Measurements from ENCODE around the gene FCHSD2.

The FCHSD2 gene

GRCh38 chr11:72820439-72821139 is 321.5 kb downstream of the FCHSD2 start:
- H3K36me3 ChIP-seq (ENCODE audit: control insufficient read depth in 2 of 2, insufficient read depth in 1 of 2, low read length in 2 of 2), result peaks cover 0 to 6% of the 10 kb centered on the region in 2 experiments; a peak in 1 of 3 replicates
- H3K4me1 ChIP-seq (ENCODE audit: control insufficient read depth, insufficient read depth, low read length), result no peaks in the 10 kb centered on the region
- ChIA-PET CTCF (interaction anchor here (0.6 to 0.7 kb wide), 2 partner anchors 99 to 373 kb away, joined by 3 to 5 read pairs; no protein-coding TSS in a partner anchor), POLR2A (interaction anchor here (1.5 kb wide), 1 partner anchor 27 kb away, joined by 5 read pairs; the partner anchor contains the start of gene STARD10)
- no peak overlapping the region for H3K4me3 ChIP-seq (ENCODE audit: low read depth, low read length)
- TF ChIP-seq ZNF214 (tag by site-specific recombination; IDR thresholded peaks at IDR 0.05; ENCODE audit: borderline replicate concordance), result no peak
- no peak for TF ChIP-seq YY2 (tag by site-specific recombination; IDR thresholded peaks at IDR 0.05)
- TF ChIP-seq ZBTB11 (tag by site-specific recombination; conservative IDR thresholded peaks at IDR 0.05; ENCODE audit: low read depth), result no peak
- TF ChIP-seq BCL11A (tag by site-specific recombination; IDR thresholded peaks at IDR 0.05; ENCODE audit: low read depth), result no peak
- no peak for TF ChIP-seq ZFP41 (tag by site-specific recombination; IDR thresholded peaks at IDR 0.05; ENCODE audit: borderline replicate concordance)
- no peak for TF ChIP-seq GLI2 (tag by site-specific recombination; IDR thresholded peaks at IDR 0.05; ENCODE audit: borderline replicate concordance, low read depth)
- TF ChIP-seq MEIS1 (CRISPR knock-in tag; IDR thresholded peaks at IDR 0.05; ENCODE audit: borderline replicate concordance), result no peak
- no peak for TF ChIP-seq ZNF561 (tag by site-specific recombination; IDR thresholded peaks at IDR 0.05; ENCODE audit: borderline replicate concordance)
- no peak for TF ChIP-seq ZNF223 (tag by site-specific recombination; IDR thresholded peaks at IDR 0.05)
- no peak for TF ChIP-seq ZNF707 (tag by site-specific recombination; IDR thresholded peaks at IDR 0.05)
- no peak for TF ChIP-seq GLI4 (tag by site-specific recombination; IDR thresholded peaks at IDR 0.05)
- TF ChIP-seq ZNF548 (tag by site-specific recombination; IDR thresholded peaks at IDR 0.05), result no peak
- TF ChIP-seq ZNF280D (tag by site-specific recombination; IDR thresholded peaks at IDR 0.05), result no peak
- TF ChIP-seq ZNF585B (tag by site-specific recombination; IDR thresholded peaks at IDR 0.05), result no peak
- H3K27ac ChIP-seq (ENCODE audit: extremely low read depth, low read depth, low read length), result no peak overlapping the region
- no peaks in the 10 kb centered on the region for H3K9me3 ChIP-seq (ENCODE audit: control insufficient read depth, insufficient read depth, low read depth, low read length)

GRCh38 chr11:72818971-72819370 is 323.1 kb downstream of the FCHSD2 start:
- CTCF ChIA-PET, result interaction anchor here (0.6 to 1.3 kb wide), 4 partner anchors 21 to 402 kb away, joined by 3 to 5 read pairs (median 4); no protein-coding TSS in a partner anchor
- Histone ChIP-seq H3K4me1 (ENCODE audit: control insufficient read depth, insufficient read depth, low read length) (no peaks in the 10 kb centered on the region), H3K4me3 (ENCODE audit: low read depth, low read length) (no peak overlapping the region), H3K9me3 (ENCODE audit: control insufficient read depth, insufficient read depth, low read depth, low read length) (no peaks in the 10 kb centered on the region), H3K27ac (ENCODE audit: extremely low read depth, low read depth, low read length) (no peak overlapping the region), H3K36me3 (ENCODE audit: control insufficient read depth in 2 of 2, insufficient read depth in 1 of 2, low read length in 2 of 2) (peaks cover 0 to 6% of the 10 kb centered on the region in 2 experiments; a peak in 1 of 3 replicates)
- POLR2A ChIA-PET, result interaction anchor here (0.5 kb wide), 1 partner anchor 253 kb away, joined by 3 read pairs; no protein-coding TSS in a partner anchor
- no peak for TF ChIP-seq ZNF404 (tag by site-specific recombination; IDR thresholded peaks at IDR 0.05)
- TF ChIP-seq ZNF692 (tag by site-specific recombination; IDR thresholded peaks at IDR 0.05), result no peak
- no peak for TF ChIP-seq ZNF664 (tag by site-specific recombination; IDR thresholded peaks at IDR 0.05)
- no peak for TF ChIP-seq ZNF529 (tag by site-specific recombination; IDR thresholded peaks at IDR 0.05; ENCODE audit: insufficient replicate concordance)
- no peak for TF ChIP-seq ZNF514 (tag by site-specific recombination; IDR thresholded peaks at IDR 0.05)
- no peak for TF ChIP-seq ZNF548 (tag by site-specific recombination; IDR thresholded peaks at IDR 0.05)
- no peak for TF ChIP-seq ZNF155 (tag by site-specific recombination; IDR thresholded peaks at IDR 0.05)
- no peak for TF ChIP-seq TCF7L2 (IDR thresholded peaks at IDR 0.05; ENCODE audit: borderline replicate concordance, low read depth, low read length)

Data from HEK293 (cell line).